DMS79 (cell line): Measurements from ENCODE around the gene AIF1.
A peak's percentile ranks its signal among the peaks of the same experiment; 100 is the strongest.

Source experiments
- DNase-seq: peaks from one replicate; lab custom pipeline; 2025; lab: John Stamatoyannopoulos, UW

AIF1 gene

DNA sequence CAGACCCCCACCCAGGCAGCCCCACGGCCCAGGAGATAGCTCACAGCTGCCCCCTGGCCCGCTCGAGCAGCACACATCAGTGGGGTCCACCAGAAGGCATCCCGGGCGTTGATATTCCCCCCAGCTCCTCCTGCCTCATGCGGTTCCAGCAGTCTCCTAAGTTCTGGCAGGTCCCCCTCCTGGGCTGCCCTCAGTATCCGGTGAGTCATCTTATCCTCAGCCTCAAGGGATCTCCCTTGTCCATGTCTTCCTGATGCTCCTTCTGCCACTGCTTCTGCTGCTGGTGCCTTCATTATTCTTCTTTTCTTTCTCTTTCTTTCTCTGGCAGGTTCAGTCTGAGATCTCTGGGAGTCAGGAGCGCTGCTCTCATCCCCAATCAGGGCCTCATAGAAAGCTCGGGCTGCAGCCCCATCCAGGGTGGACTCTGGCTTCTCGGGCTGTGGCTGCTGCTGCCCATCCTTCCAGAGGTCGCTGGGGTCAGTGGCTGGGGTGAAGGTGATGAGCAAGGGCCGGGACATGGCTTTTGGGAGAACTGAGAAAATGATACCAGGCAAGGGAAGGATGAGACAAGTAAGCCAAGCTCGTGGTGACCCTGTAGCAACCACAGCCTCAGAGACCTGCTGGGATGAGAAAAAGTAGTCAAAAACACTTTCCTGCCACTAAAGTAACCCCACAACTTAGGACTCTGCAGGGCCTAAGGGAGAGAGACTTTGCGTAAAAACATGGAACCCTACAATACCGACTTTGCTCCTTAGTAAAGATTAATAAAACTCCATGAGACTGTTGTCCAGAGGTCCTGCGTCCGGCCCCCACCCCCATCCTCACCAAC lies 49.1 kb downstream of the AIF1 start:
- peak; percentile 9 for DNase-seq

DNA sequence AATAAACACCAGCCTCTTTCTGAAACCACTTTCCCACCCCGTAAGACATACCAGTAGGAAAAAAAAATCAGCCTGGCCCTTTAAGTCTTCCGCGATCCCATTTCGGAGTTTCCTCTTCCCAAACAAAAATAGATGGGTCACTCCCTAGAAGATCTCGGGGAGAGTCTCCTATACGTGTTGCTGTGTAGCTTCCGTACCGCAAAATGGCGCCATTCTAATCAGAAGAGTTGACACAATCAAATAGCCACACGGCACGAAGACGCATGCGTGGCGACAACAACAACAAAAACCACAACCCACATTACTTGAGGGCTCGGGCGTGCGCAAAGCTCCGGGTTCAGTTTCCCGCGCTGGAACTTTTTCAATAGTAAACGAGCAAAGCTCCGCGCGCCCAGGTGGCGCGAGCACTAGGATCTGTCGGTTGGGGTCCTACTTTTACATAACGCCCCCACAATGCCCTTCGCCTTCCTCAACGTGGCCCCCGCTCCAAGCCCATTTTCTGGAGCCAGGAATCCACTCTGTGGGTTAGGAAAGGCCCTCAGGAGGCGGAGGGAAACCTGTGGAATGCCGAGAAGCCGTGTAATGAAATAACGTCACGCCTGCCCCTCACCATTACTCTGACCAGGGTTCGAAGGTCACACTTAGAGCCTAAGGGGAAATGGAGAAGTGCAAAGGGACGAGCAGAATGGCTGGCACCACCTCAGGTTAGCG lies 49.9 kb downstream of the AIF1 start, which contains the start of gene GPANK1:
Gene GPANK1 (minus strand): TSS at position 208 of the 711 bp plus-strand sequence. CDS start 519 bp downstream, outside the sequence.
- DNase-seq, result peak; percentile 93

DNA sequence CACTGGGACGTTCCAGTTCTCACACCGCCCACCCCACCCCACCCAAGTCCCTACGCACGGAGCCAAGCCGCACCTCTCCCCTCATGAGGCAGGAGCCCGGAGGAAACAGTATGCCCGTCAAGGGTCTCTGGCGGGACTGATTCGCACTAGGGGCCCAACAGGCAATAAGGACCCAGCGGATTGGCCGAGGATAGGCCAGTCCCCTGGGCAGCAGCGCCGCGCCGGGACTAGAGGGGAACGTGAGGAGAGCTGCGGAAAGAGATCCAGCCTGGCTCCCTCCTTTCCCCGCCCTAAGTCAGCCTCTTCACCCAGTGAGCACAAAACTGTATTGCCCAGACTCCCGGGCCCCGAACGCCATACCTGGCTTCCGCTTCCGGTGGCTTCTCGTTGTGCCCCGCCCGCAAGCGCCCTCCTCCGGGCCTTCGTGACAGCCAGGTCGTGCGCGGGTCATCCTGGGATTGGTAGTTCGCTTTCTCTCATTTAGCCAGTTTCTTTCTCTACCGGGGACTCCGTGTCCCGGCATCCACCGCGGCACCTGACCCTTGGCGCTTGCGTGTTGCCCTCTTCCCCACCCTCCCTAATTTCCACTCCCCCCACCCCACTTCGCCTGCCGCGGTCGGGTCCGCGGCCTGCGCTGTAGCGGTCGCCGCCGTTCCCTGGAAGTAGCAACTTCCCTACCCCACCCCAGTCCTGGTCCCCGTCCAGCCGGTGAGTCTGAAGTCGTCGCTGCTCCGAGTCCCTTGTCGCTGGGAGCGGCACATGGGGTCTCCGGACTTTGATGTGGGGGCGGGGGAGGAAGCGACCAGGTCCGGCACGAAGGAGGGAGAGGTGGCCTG lies 50.7 kb downstream of the AIF1 start, which contains the start of gene CSNK2B:
Gene CSNK2B (plus strand): TSS at position 580 of the 836 bp plus-strand sequence. CDS start 752 bp downstream, outside the sequence.
- DNase-seq, result peak; percentile 95

GRCh38 chr6:31666337-31666965 lies 51.4 kb downstream of the AIF1 start:
- no peak for DNase-seq
